HepG2 (cell line): ENCODE results near the gene HSPA1B. TPM values are rescaled to one million over a fixed set of nuclear protein-coding genes. Genes with fewer than 3 reads are reported as not detected.
A peak's percentile ranks its signal among the peaks of the same experiment; 100 is the strongest.

Experiments
- ARNT2 ChIP-seq: sonication (generic); formaldehyde crosslinking; IDR thresholded peaks from 2 replicates; pipeline ENCODE4 v1.8.0; 2022; ENCODE audit warnings: mild to moderate bottlenecking, low read depth, missing genetic modification reagents, moderate library complexity
- ATAD3A ChIP-seq: sonication (generic); formaldehyde crosslinking; IDR thresholded peaks from 2 replicates; pipeline ENCODE4 v1.4.0; 2020; ENCODE audit warnings: missing genetic modification reagents
- ATF7-NPFF ChIP-seq: sonication (generic); formaldehyde crosslinking; IDR thresholded peaks from 2 replicates; pipeline ENCODE4 v1.8.1; 2023; ENCODE audit warnings: mild to moderate bottlenecking, low read depth, missing genetic modification reagents, moderate library complexity
- BRD4 ChIP-seq: sonication (generic); formaldehyde crosslinking; IDR thresholded peaks from 2 replicates; pipeline ENCODE4 v1.4.0; 2020; ENCODE audit warnings: missing genetic modification reagents
- HNRNPL ChIP-seq: fragments of 200-400 bp; formaldehyde crosslinking; IDR thresholded peaks from 2 replicates; pipeline ENCODE4 v1.6.1; 2017; ENCODE audit warnings: mild to moderate bottlenecking, low read depth, low read length
- KLF9 ChIP-seq: IDR thresholded peaks from 2 replicates; pipeline ENCODE4 v1.6.1; 2016; ENCODE audit warnings: low read depth
- MZF1 ChIP-seq: sonication (generic); formaldehyde crosslinking; IDR thresholded peaks from 2 replicates; pipeline ENCODE4 v1.8.1; 2023; ENCODE audit warnings: mild to moderate bottlenecking, missing genetic modification reagents, borderline replicate concordance
- ZNF407 ChIP-seq: sonication (generic); formaldehyde crosslinking; IDR thresholded peaks from one replicate; pipeline ENCODE4 v1.5.1; 2020; ENCODE audit warnings: mild to moderate bottlenecking, missing genetic modification reagents; ENCODE audit errors: not compliant biosample characterization
- ZNF558 ChIP-seq: sonication (generic); formaldehyde crosslinking; IDR thresholded peaks from 2 replicates; pipeline ENCODE4 v1.9.0; 2022; ENCODE audit warnings: mild to moderate bottlenecking, missing genetic modification reagents, borderline replicate concordance
- ZNF619 ChIP-seq: sonication (generic); formaldehyde crosslinking; IDR thresholded peaks from 2 replicates; pipeline ENCODE4 v1.4.0; 2020; ENCODE audit warnings: mild to moderate bottlenecking, missing genetic modification reagents
- polyA plus RNA-seq, 8 experiments: library from polyadenylated mRNA; depleted of rRNA in 3 of 8; stranded (reverse) in 7 of 8; unstranded in 1 of 8; fragments of >200 nt; fragmentation: Illumina TruSeq in 4 of 8; extraction: Trizol in 4 of 8; gene quantifications; 2 replicates each; pipeline versions ENCODE4 v1.2.1 to v1.2.3, GENCODE V29; 2011 to 2016; ENCODE audit warnings: low read depth in 4 of 8, missing spikeins in 1 of 8, mixed read lengths in 1 of 8; ENCODE audit not compliant: insufficient read depth in 1 of 8
- total RNA-seq, 5 experiments: library from RNA; depleted of rRNA; stranded (reverse); fragments of >200 nt; fragmentation: Illumina TruSeq; extraction: Trizol; gene quantifications; 2 replicates each; pipeline ENCODE4 v1.2.3, GENCODE V29; 2016; ENCODE audit warnings: low read depth in 1 of 5
- TF ChIP-seq, protein P1 (sequence below): sonication (generic); formaldehyde crosslinking; conservative IDR thresholded peaks from 2 replicates; pipeline ENCODE4 v1.8.0; 2022; ENCODE audit warnings: mild to moderate bottlenecking, moderate library complexity, missing genetic modification reagents
- TF ChIP-seq, protein P2 (sequence below): sonication (generic); formaldehyde crosslinking; IDR thresholded peaks from 2 replicates; pipeline ENCODE4 v1.5.0; 2020; ENCODE audit warnings: missing genetic modification reagents
- TF ChIP-seq, protein P3 (sequence below), 2 experiments: sonication (generic) in 1 of 2; formaldehyde crosslinking in 1 of 2; IDR thresholded peaks; 2 replicates each; pipeline versions ENCODE4 v1.5.1 to v1.6.1; 2011 to 2020; ENCODE audit warnings: borderline replicate concordance in 1 of 2, low read depth in 1 of 2, low read length in 1 of 2, mild to moderate bottlenecking in 1 of 2, missing genetic modification reagents in 1 of 2, moderate library complexity in 1 of 2

Gene HSPA1B
- total and polyA plus RNA-seq, 2 of the 13 experiments (the other 11 are each of a cell fraction or from before 2014, with no cell fraction given) = 26.0 to 186 TPM

- peak; percentile 88 for TF ChIP-seq ZNF407 (CRISPR knock-in tag)
- peak; percentile 97 for TF ChIP-seq ARNT2 (CRISPR knock-in tag)
- TF ChIP-seq MZF1 (CRISPR knock-in tag) = peak; percentile 69; the same call in 1 of the 2 replicates
- TF ChIP-seq BRD4 (CRISPR knock-in tag) = peak; percentile 89; the same call in 1 of the 2 replicates
- TF ChIP-seq ZNF619 (CRISPR knock-in tag) = peak; percentile 84; the same call in 1 of the 2 replicates
- TF ChIP-seq ZNF558 (CRISPR knock-in tag) = no peak
- TF ChIP-seq KLF9 (CRISPR knock-in tag) = no peak
- TF ChIP-seq ATAD3A (CRISPR knock-in tag) = no peak
- peak; percentile 97 for TF ChIP-seq ATF7-NPFF (CRISPR knock-in tag)
- TF ChIP-seq HNRNPL = peak; percentile 65; the same call in 1 of the 2 replicates
- TF ChIP-seq, protein P1, sequence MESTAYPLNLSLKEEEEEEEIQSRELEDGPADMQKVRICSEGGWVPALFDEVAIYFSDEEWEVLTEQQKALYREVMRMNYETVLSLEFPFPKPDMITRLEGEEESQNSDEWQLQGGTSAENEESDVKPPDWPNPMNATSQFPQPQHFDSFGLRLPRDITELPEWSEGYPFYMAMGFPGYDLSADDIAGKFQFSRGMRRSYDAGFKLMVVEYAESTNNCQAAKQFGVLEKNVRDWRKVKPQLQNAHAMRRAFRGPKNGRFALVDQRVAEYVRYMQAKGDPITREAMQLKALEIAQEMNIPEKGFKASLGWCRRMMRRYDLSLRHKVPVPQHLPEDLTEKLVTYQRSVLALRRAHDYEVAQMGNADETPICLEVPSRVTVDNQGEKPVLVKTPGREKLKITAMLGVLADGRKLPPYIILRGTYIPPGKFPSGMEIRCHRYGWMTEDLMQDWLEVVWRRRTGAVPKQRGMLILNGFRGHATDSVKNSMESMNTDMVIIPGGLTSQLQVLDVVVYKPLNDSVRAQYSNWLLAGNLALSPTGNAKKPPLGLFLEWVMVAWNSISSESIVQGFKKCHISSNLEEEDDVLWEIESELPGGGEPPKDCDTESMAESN (CRISPR knock-in tag) = peak; percentile 96
- TF ChIP-seq, protein P2, sequence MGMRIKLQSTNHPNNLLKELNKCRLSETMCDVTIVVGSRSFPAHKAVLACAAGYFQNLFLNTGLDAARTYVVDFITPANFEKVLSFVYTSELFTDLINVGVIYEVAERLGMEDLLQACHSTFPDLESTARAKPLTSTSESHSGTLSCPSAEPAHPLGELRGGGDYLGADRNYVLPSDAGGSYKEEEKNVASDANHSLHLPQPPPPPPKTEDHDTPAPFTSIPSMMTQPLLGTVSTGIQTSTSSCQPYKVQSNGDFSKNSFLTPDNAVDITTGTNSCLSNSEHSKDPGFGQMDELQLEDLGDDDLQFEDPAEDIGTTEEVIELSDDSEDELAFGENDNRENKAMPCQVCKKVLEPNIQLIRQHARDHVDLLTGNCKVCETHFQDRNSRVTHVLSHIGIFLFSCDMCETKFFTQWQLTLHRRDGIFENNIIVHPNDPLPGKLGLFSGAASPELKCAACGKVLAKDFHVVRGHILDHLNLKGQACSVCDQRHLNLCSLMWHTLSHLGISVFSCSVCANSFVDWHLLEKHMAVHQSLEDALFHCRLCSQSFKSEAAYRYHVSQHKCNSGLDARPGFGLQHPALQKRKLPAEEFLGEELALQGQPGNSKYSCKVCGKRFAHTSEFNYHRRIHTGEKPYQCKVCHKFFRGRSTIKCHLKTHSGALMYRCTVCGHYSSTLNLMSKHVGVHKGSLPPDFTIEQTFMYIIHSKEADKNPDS (CRISPR knock-in tag) = no peak
- TF ChIP-seq, protein P3, sequence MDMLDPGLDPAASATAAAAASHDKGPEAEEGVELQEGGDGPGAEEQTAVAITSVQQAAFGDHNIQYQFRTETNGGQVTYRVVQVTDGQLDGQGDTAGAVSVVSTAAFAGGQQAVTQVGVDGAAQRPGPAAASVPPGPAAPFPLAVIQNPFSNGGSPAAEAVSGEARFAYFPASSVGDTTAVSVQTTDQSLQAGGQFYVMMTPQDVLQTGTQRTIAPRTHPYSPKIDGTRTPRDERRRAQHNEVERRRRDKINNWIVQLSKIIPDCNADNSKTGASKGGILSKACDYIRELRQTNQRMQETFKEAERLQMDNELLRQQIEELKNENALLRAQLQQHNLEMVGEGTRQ (IDR thresholded peaks at IDR 0.05; ENCODE audit: low read depth, low read length) = no peak
- TF ChIP-seq, protein P3 (CRISPR knock-in tag; IDR thresholded peaks at IDR 0.05; ENCODE audit: borderline replicate concordance) = no peak
Measured at GRCh38 chr6:31806470-31807272, 20.9 kb upstream of the HSPA1B start, which contains the start of gene LSM2 (continued).
